WTC11 (cell line): ENCODE measurements around the gene CDH13. TPM values are rescaled to one million over a fixed set of nuclear protein-coding genes. Genes with fewer than 3 reads are reported as not detected.

Source experiments
- ATAC-seq: fragments of 200-7000 bp; cut with Tn5 transposase; 2 replicates; pipeline ENCODE4 v1.10.0; 2021; ENCODE audit warnings: mild to moderate bottlenecking, moderate library complexity
- CTCF ChIA-PET: fragments of 300-600 bp; sonication (Branson Sonifier 250); formaldehyde crosslinking; loops from one replicate; lab custom pipeline; 2021; ENCODE audit warnings: antibody characterized with exemption; lab: Charles Lee
- POLR2A ChIA-PET: fragments of 350-600 bp; sonication (Branson Sonifier 250); formaldehyde crosslinking; loops from one replicate; lab custom pipeline; 2021; ENCODE audit warnings: antibody characterized with exemption; lab: Charles Lee
- DNase-seq: peaks from one replicate; pipeline ENCODE4 v3.0.0; 2021; ENCODE audit warnings: low spot score
- H3K27ac Mint-ChIP-seq: 2 replicates; pipeline ENCODE4 v1.8.0; 2021; ENCODE audit warnings: mixed read lengths
- H3K27me3 Mint-ChIP-seq: 2 replicates; pipeline ENCODE4 v1.8.0; 2021; ENCODE audit warnings: low read depth, mild to moderate bottlenecking, moderate library complexity, mixed read lengths
- H3K36me3 Mint-ChIP-seq: 2 replicates; pipeline ENCODE4 v1.8.0; 2021; ENCODE audit warnings: mixed read lengths
- H3K4me1 Mint-ChIP-seq: 2 replicates; pipeline ENCODE4 v1.8.0; 2022; ENCODE audit warnings: mixed read lengths
- H3K4me3 Mint-ChIP-seq: 2 replicates; pipeline ENCODE4 v1.8.0; 2021; ENCODE audit warnings: mild to moderate bottlenecking, moderate library complexity, mixed read lengths
- H3K9me3 Mint-ChIP-seq: 2 replicates; pipeline ENCODE4 v1.8.0; 2021; ENCODE audit warnings: mixed read lengths
- ARID4B ChIP-seq: sonication (generic); formaldehyde crosslinking; IDR thresholded peaks from 2 replicates; pipeline ENCODE4 v1.8.0; 2023; ENCODE audit warnings: missing genetic modification reagents, mild to moderate bottlenecking, borderline replicate concordance
- ATF3 ChIP-seq: sonication (generic); formaldehyde crosslinking; conservative IDR thresholded peaks from 2 replicates; pipeline ENCODE4 v1.8.1; 2022; ENCODE audit warnings: mild to moderate bottlenecking, missing genetic modification reagents
- ATF6 ChIP-seq: sonication (generic); formaldehyde crosslinking; IDR thresholded peaks from 2 replicates; pipeline ENCODE4 v1.8.1; 2023; ENCODE audit warnings: mild to moderate bottlenecking, missing genetic modification reagents
- ELF4 ChIP-seq: sonication (generic); formaldehyde crosslinking; IDR thresholded peaks from 2 replicates; pipeline ENCODE4 v1.8.1; 2022; ENCODE audit warnings: low read depth, mild to moderate bottlenecking, moderate library complexity, missing genetic modification reagents
- EMX1 ChIP-seq: fragments of 250-450 bp; sonication (Bioruptor Pico); IDR thresholded peaks from 2 replicates; pipeline ENCODE4 v1.8.0; 2021; ENCODE audit warnings: mild to moderate bottlenecking
- FOXK1 ChIP-seq: sonication (generic); formaldehyde crosslinking; IDR thresholded peaks from 2 replicates; pipeline ENCODE4 v1.8.0; 2022; ENCODE audit warnings: mild to moderate bottlenecking, moderate library complexity, missing genetic modification reagents
- GTF2I ChIP-seq: fragments of 250-450 bp; sonication (Bioruptor Pico); conservative IDR thresholded peaks from 2 replicates; pipeline ENCODE4 v1.4.0; 2021; ENCODE audit warnings: mild to moderate bottlenecking
- HMGA2 ChIP-seq: fragments of 250-450 bp; sonication (Bioruptor Pico); IDR thresholded peaks from 2 replicates; pipeline ENCODE4 v1.4.0; 2021; ENCODE audit warnings: mild to moderate bottlenecking, moderate library complexity
- HMGXB4 ChIP-seq: sonication (generic); formaldehyde crosslinking; IDR thresholded peaks from 2 replicates; pipeline ENCODE4 v1.8.1; 2023; ENCODE audit warnings: mild to moderate bottlenecking, moderate library complexity, missing genetic modification reagents
- MXD4 ChIP-seq: fragments of 250-450 bp; sonication (Bioruptor Pico); IDR thresholded peaks from 2 replicates; pipeline ENCODE4 v1.8.0; 2021; ENCODE audit warnings: mild to moderate bottlenecking, moderate library complexity, borderline replicate concordance
- PREB ChIP-seq: sonication (generic); formaldehyde crosslinking; IDR thresholded peaks from 2 replicates; pipeline ENCODE4 v1.8.1; 2022; ENCODE audit warnings: mild to moderate bottlenecking, missing genetic modification reagents, moderate library complexity, borderline replicate concordance
- RELA ChIP-seq: sonication (generic); formaldehyde crosslinking; IDR thresholded peaks from 2 replicates; pipeline ENCODE4 v1.8.1; 2022; ENCODE audit warnings: missing genetic modification reagents, mild to moderate bottlenecking, borderline replicate concordance
- RORB ChIP-seq: fragments of 250-450 bp; sonication (Bioruptor Pico); IDR thresholded peaks from 2 replicates; pipeline ENCODE4 v1.9.0; 2021; ENCODE audit warnings: mild to moderate bottlenecking
- SMAD3 ChIP-seq: sonication (generic); formaldehyde crosslinking; IDR thresholded peaks from 2 replicates; pipeline ENCODE4 v1.8.0; 2022; ENCODE audit warnings: missing genetic modification reagents, mild to moderate bottlenecking, borderline replicate concordance
- TCF7 ChIP-seq: sonication (generic); formaldehyde crosslinking; IDR thresholded peaks from 2 replicates; pipeline ENCODE4 v1.8.0; 2022; ENCODE audit warnings: mild to moderate bottlenecking, low read depth, missing genetic modification reagents, moderate library complexity
- TEAD1 ChIP-seq: sonication (generic); formaldehyde crosslinking; IDR thresholded peaks from 2 replicates; pipeline ENCODE4 v1.8.0; 2022; ENCODE audit warnings: mild to moderate bottlenecking, missing genetic modification reagents
- USF1 ChIP-seq: sonication (generic); formaldehyde crosslinking; IDR thresholded peaks from 2 replicates; pipeline ENCODE4 v1.8.0; 2022; ENCODE audit warnings: mild to moderate bottlenecking, missing genetic modification reagents
- USF2 ChIP-seq: sonication (generic); formaldehyde crosslinking; IDR thresholded peaks from 2 replicates; pipeline ENCODE4 v1.8.1; 2023; ENCODE audit warnings: mild to moderate bottlenecking, missing genetic modification reagents, moderate library complexity
- ZNF121 ChIP-seq: sonication (generic); formaldehyde crosslinking; IDR thresholded peaks from 2 replicates; pipeline ENCODE4 v1.8.0; 2023; ENCODE audit warnings: missing genetic modification reagents
- ZNF232 ChIP-seq: sonication (generic); formaldehyde crosslinking; IDR thresholded peaks from 2 replicates; pipeline ENCODE4 v1.8.0; 2022; ENCODE audit warnings: mild to moderate bottlenecking, missing genetic modification reagents
- ZNF317 ChIP-seq: sonication (generic); formaldehyde crosslinking; IDR thresholded peaks from 2 replicates; pipeline ENCODE4 v1.8.1; 2023; ENCODE audit warnings: low read depth, mild to moderate bottlenecking, moderate library complexity, missing genetic modification reagents, borderline replicate concordance
- ZNF396 ChIP-seq: fragments of 250-450 bp; sonication (Bioruptor Pico); IDR thresholded peaks from 2 replicates; pipeline ENCODE4 v1.8.0; 2021; ENCODE audit warnings: mild to moderate bottlenecking, moderate library complexity, borderline replicate concordance
- total RNA-seq: library from RNA; stranded (reverse); gene quantifications from 3 replicates; pipeline ENCODE4 v1.2.3, GENCODE V29; 2021

CDH13 gene
- total RNA-seq, 1 experiment from 2014 or later = 0.81 TPM

- POLR2A ChIA-PET = no interaction called here
- no peaks in the 10 kb centered on the region for H3K9me3 Mint-ChIP-seq
- H3K4me1 Mint-ChIP-seq = no peaks in the 10 kb centered on the region
- no peak overlapping the region for H3K27ac Mint-ChIP-seq
- CTCF ChIA-PET = interaction anchor here (0.6 kb wide), 1 partner anchor 42 kb away, joined by 3 read pairs; no protein-coding TSS in a partner anchor
- H3K4me3 Mint-ChIP-seq = no peak overlapping the region
- no peaks in the 10 kb centered on the region; the same call in 1 of the 2 replicates for H3K27me3 Mint-ChIP-seq
- no peak for TF ChIP-seq EMX1
- no peak for TF ChIP-seq USF2 (CRISPR knock-in tag)
- TF ChIP-seq ATF6 = no peak
- no peak for TF ChIP-seq RELA (CRISPR knock-in tag)
- TF ChIP-seq ARID4B (CRISPR knock-in tag) = no peak
- TF ChIP-seq GTF2I (CRISPR knock-in tag) = no peak
- no peak for TF ChIP-seq ZNF121
- TF ChIP-seq FOXK1 = no peak
- TF ChIP-seq SMAD3 (CRISPR knock-in tag) = no peak
- no peak for TF ChIP-seq TCF7 (CRISPR knock-in tag)
- no peak for TF ChIP-seq ATF3
- TF ChIP-seq PREB (CRISPR knock-in tag) = no peak
- no peak for TF ChIP-seq ZNF317 (CRISPR knock-in tag)
- DNase-seq (no peak), ATAC-seq (no peak)
- no peaks in the 10 kb centered on the region for H3K36me3 Mint-ChIP-seq
Measured at GRCh38 chr16:83443972-83444371, 817.2 kb downstream of the CDH13 start.

- H3K36me3 Mint-ChIP-seq = no peaks in the 10 kb centered on the region
- POLR2A ChIA-PET = no interaction called here
- ATAC-seq (no peak), DNase-seq (no peak)
- H3K27ac Mint-ChIP-seq = no peak overlapping the region
- H3K4me3 Mint-ChIP-seq = no peak overlapping the region
- no peaks in the 10 kb centered on the region for H3K9me3 Mint-ChIP-seq
- CTCF ChIA-PET = interaction anchor here (0.6 to 2.6 kb wide), 8 partner anchors 10 to 920 kb away, joined by 3 to 14 read pairs (median 5); no protein-coding TSS in a partner anchor
- H3K27me3 Mint-ChIP-seq = no peaks in the 10 kb centered on the region
- no peaks in the 10 kb centered on the region for H3K4me1 Mint-ChIP-seq
- TF ChIP-seq FOXK1 (no peak), HMGA2 (peak; percentile 96)
Measured at GRCh38 chr16:83447560-83447959, 820.8 kb downstream of the CDH13 start.

GRCh38 chr16:83449861-83450260, 823.1 kb downstream of the CDH13 start:
- no peak for DNase-seq
- Mint-ChIP-seq H3K36me3 (no peaks in the 10 kb centered on the region), H3K4me1 (no peaks in the 10 kb centered on the region), H3K27ac (no peak overlapping the region), H3K4me3 (no peak overlapping the region), H3K9me3 (no peaks in the 10 kb centered on the region), H3K27me3 (no peaks in the 10 kb centered on the region)
- ChIA-PET POLR2A (interaction anchor here (0.6 kb wide), 1 partner anchor 61 kb away, joined by 4 read pairs; no protein-coding TSS in a partner anchor), CTCF (interaction anchor here (1.0 kb wide), 2 partner anchors 49 to 336 kb away, joined by 3 read pairs; no protein-coding TSS in a partner anchor)
- no peak for ATAC-seq
- no peak for TF ChIP-seq ZNF232 (CRISPR knock-in tag)
- no peak for TF ChIP-seq ZNF121
- TF ChIP-seq USF1 = no peak
- no peak for TF ChIP-seq HMGXB4 (CRISPR knock-in tag)
- no peak for TF ChIP-seq ZNF396 (CRISPR knock-in tag)
- TF ChIP-seq ELF4 (CRISPR knock-in tag) = no peak
- TF ChIP-seq RORB (CRISPR knock-in tag) = no peak
- no peak for TF ChIP-seq MXD4 (CRISPR knock-in tag)
- no peak for TF ChIP-seq TEAD1 (CRISPR knock-in tag)
